GM18858 (cell line): Measurements from ENCODE around the gene PLEKHM1.
"Not testable (repeated sequence)": the region's sequence is repeated elsewhere in the genome, so short reads cannot be mapped to it uniquely, and the experiment has no call there.

ENCODE experiments used
- ATAC-seq: cut with Tn5 transposase; IDR thresholded peaks from one replicate; pipeline ENCODE4 v1.9.1; 2021; ENCODE audit not compliant: unreplicated experiment

PLEKHM1 gene

GRCh38 chr17:45490615-45491433 lies at the start of gene PLEKHM1:
Gene PLEKHM1 (minus strand): TSS chr17:45490721. CDS start chr17:45482484, 8,237 bp downstream.
- peak; percentile 77 for ATAC-seq

- not testable (repeated sequence) for ATAC-seq
These were observed 47.6 kb upstream of the PLEKHM1 start for GRCh38 chr17:45538168-45538567.

- not testable (repeated sequence) for ATAC-seq
These were observed 15.6 kb upstream of the PLEKHM1 start for GRCh38 chr17:45506072-45506471.

GRCh38 chr17:45505183-45505582 lies 14.7 kb upstream of the PLEKHM1 start:
- not testable (repeated sequence) for ATAC-seq

GRCh38 chr17:45501092-45501707 lies 10.7 kb upstream of the PLEKHM1 start:
- ATAC-seq = not testable (repeated sequence)

- ATAC-seq = not testable (repeated sequence)
These were observed 10.0 kb upstream of the PLEKHM1 start for GRCh38 chr17:45500478-45500877.

- ATAC-seq = not testable (repeated sequence)
These were observed 8.7 kb upstream of the PLEKHM1 start for GRCh38 chr17:45499208-45499607.

- not testable (repeated sequence) for ATAC-seq
These were observed 7.9 kb upstream of the PLEKHM1 start for GRCh38 chr17:45498377-45498776.

- ATAC-seq = not testable (repeated sequence)
These were observed 6.9 kb upstream of the PLEKHM1 start for GRCh38 chr17:45497449-45497848.

- not testable (repeated sequence) for ATAC-seq
These were observed 6.0 kb upstream of the PLEKHM1 start for GRCh38 chr17:45496507-45496906.

GRCh38 chr17:45494556-45494955 lies 4.0 kb upstream of the PLEKHM1 start:
- not testable (repeated sequence) for ATAC-seq

- ATAC-seq = not testable (repeated sequence)
These were observed 1.6 kb upstream of the PLEKHM1 start for GRCh38 chr17:45492156-45492555.

GRCh38 chr17:45490198-45490597 lies 323 bp downstream of the PLEKHM1 start:
- ATAC-seq = peak; percentile 13

GRCh38 chr17:45487704-45488103 lies 2.8 kb downstream of the PLEKHM1 start:
- ATAC-seq = not testable (repeated sequence)

- ATAC-seq = not testable (repeated sequence)
These were observed 6.8 kb downstream of the PLEKHM1 start for GRCh38 chr17:45483591-45484216.

- not testable (repeated sequence) for ATAC-seq
These were observed 7.3 kb downstream of the PLEKHM1 start for GRCh38 chr17:45483177-45483576.

GRCh38 chr17:45482317-45482716 lies 8.2 kb downstream of the PLEKHM1 start:
- not testable (repeated sequence) for ATAC-seq

GRCh38 chr17:45475436-45475835 lies 15.1 kb downstream of the PLEKHM1 start:
- not testable (repeated sequence) for ATAC-seq

GRCh38 chr17:45472249-45472648 lies 18.3 kb downstream of the PLEKHM1 start:
- ATAC-seq = not testable (repeated sequence)

GRCh38 chr17:45469204-45469563 lies 21.3 kb downstream of the PLEKHM1 start:
- not testable (repeated sequence) for ATAC-seq
